Panc1 (cell line): ENCODE results near the gene SUPT3H. TPM values are rescaled to one million over a fixed set of nuclear protein-coding genes. Genes with fewer than 3 reads are reported as not detected.

Source experiments
- ATAC-seq: fragments of 200-7000 bp; cut with Tn5 transposase; 2 replicates; pipeline ENCODE4 v1.9.1; 2020; ENCODE audit warnings: mild to moderate bottlenecking, moderate library complexity
- BruUV-seq: library from RNA; stranded (reverse); fragments of 400-500 nt; replicated peaks from 2 replicates; lab custom pipeline; 2021; lab: Mats Ljungman, UMichigan
- CTCF ChIA-PET: fragments of 300-600 bp; sonication (Branson Sonifier 250); formaldehyde crosslinking; loops from one replicate; lab custom pipeline; 2022; ENCODE audit warnings: antibody characterized with exemption; lab: Charles Lee
- POLR2A ChIA-PET: fragments of 300-600 bp; sonication (Branson Sonifier 250); formaldehyde crosslinking; loops from one replicate; lab custom pipeline; 2022; ENCODE audit warnings: antibody characterized with exemption; lab: Charles Lee
- DNase-seq: peaks from one replicate; pipeline ENCODE4 v3.0.0-alpha.2; 2010; ENCODE audit warnings: low read depth, low spot score
- H3K27ac ChIP-seq: 2 replicates; pipeline ENCODE4 v1.5.1; 2011; ENCODE audit warnings: mild to moderate bottlenecking, low read length, inconsistent platforms
- H3K27me3 ChIP-seq: fragments of 200-500 bp; sonication (Bioruptor generic); 2 replicates; pipeline ENCODE4 v1.6.0; 2014; ENCODE audit warnings: low read length, inconsistent platforms; ENCODE audit not compliant: control insufficient read depth, insufficient read depth
- H3K36me3 ChIP-seq: fragments of 200-500 bp; sonication (Bioruptor generic); 2 replicates; pipeline ENCODE4 v1.5.1; 2014; ENCODE audit warnings: inconsistent platforms, mild to moderate bottlenecking, low read length, moderate library complexity; ENCODE audit not compliant: control insufficient read depth, insufficient read depth
- H3K4me1 ChIP-seq: 2 replicates; pipeline ENCODE4 v1.5.1; 2011; ENCODE audit warnings: inconsistent platforms, mild to moderate bottlenecking, low read length, moderate library complexity; ENCODE audit not compliant: control insufficient read depth, insufficient read depth
- H3K4me3 ChIP-seq, 2 experiments: 2 replicates each; pipeline ENCODE4 v1.5.1; 2011 to 2012; ENCODE audit warnings: low read depth in 2 of 2, low read length in 2 of 2, mild to moderate bottlenecking in 2 of 2, inconsistent platforms in 1 of 2, moderate library complexity in 1 of 2
- H3K9me3 ChIP-seq: fragments of 200-500 bp; sonication (Bioruptor generic); 2 replicates; pipeline ENCODE4 v1.5.1; 2014; ENCODE audit warnings: low read depth, mild to moderate bottlenecking, inconsistent platforms, low read length, moderate library complexity; ENCODE audit not compliant: control insufficient read depth, insufficient read depth
- CTCF ChIP-seq: fragments of 450-650 bp; IDR thresholded peaks from 2 replicates; pipeline ENCODE4 v1.5.1; 2017; ENCODE audit warnings: mild to moderate bottlenecking
- POLR2AphosphoS5 ChIP-seq: IDR thresholded peaks from 2 replicates; pipeline ENCODE4 v1.6.1; 2012; ENCODE audit warnings: mild to moderate bottlenecking, low read depth, low read length, moderate library complexity
- REST ChIP-seq, 2 experiments: IDR thresholded peaks; 2 replicates each; pipeline ENCODE4 v1.6.1; 2011 to 2012; ENCODE audit warnings: low read depth in 2 of 2, control low read depth in 1 of 2, low read length in 1 of 2, mild to moderate bottlenecking in 1 of 2, moderate library complexity in 1 of 2; ENCODE audit not compliant: insufficient read depth in 1 of 2
- SIN3A ChIP-seq: IDR thresholded peaks from 2 replicates; pipeline ENCODE4 v1.6.1; 2012; ENCODE audit warnings: low read depth, mild to moderate bottlenecking, low read length, moderate library complexity, borderline replicate concordance; ENCODE audit not compliant: insufficient read depth
- TCF7L2 ChIP-seq: IDR thresholded peaks from 2 replicates; pipeline ENCODE4 v1.6.1; 2011; ENCODE audit warnings: mild to moderate bottlenecking, low read depth, low read length, inconsistent platforms
- in situ Hi-C: cut with HindIII; loops from 2 replicates; pipeline ENCODE4 v1.10.0; 2016; ENCODE audit warnings: low sequenced_read_pairs, low pct_unique_long_range_greater_than_20kb
- intact Hi-C: fragments of 100-400 bp; cut with micrococcal nuclease; formaldehyde crosslinking; loops from one replicate; pipeline ENCODE4 v1.10.0; 2022; ENCODE audit not compliant: unreplicated experiment
- total RNA-seq: library from RNA; stranded (reverse); gene quantifications from one replicate; pipeline ENCODE4 v1.2.1, GENCODE V29; 2021; ENCODE audit not compliant: unreplicated experiment

The SUPT3H gene
- total RNA-seq, 1 experiment from 2014 or later = 11.0 TPM

GRCh38 chr6:44829836-44830235 is 547.9 kb downstream of the SUPT3H start:
- POLR2A ChIA-PET = no interaction called here
- ATAC-seq = no peak
- Histone ChIP-seq H3K4me1 (peaks cover 8% of the 10 kb centered on the region), H3K27ac (no peak overlapping the region), H3K27me3 (no peaks in the 10 kb centered on the region), H3K9me3 (no peaks in the 10 kb centered on the region), H3K36me3 (no peaks in the 10 kb centered on the region), H3K4me3 (no peak overlapping the region)
- in situ Hi-C loops = no loop called here
- TF ChIP-seq TCF7L2 (no peak), REST (IDR thresholded peaks at IDR 0.05; ENCODE audit: insufficient read depth in 1 of 2, low read depth in 2 of 2, low read length in 1 of 2) (no peak), POLR2AphosphoS5 (no peak)
- CTCF ChIA-PET = no interaction called here
- DNase-seq = no peak
- no TSS peak for BruUV-seq
- intact Hi-C loops = no loop called here

- BruUV-seq = no TSS peak
- no peak for ATAC-seq
- Histone ChIP-seq H3K4me3 (no peak overlapping the region), H3K36me3 (no peaks in the 10 kb centered on the region), H3K27me3 (no peaks in the 10 kb centered on the region), H3K27ac (no peak overlapping the region; the same call in 1 of the 2 replicates), H3K4me1 (peaks cover 8% of the 10 kb centered on the region), H3K9me3 (no peaks in the 10 kb centered on the region)
- no peak for DNase-seq
- CTCF ChIA-PET = interaction anchor here (0.6 kb wide), 1 partner anchor 334 kb away, joined by 3 read pairs; no protein-coding TSS in a partner anchor
- no peak for TF ChIP-seq CTCF
- TF ChIP-seq POLR2AphosphoS5 = no peak
- no peak for TF ChIP-seq REST (IDR thresholded peaks at IDR 0.05; ENCODE audit: insufficient read depth in 1 of 2, low read depth in 2 of 2, low read length in 1 of 2)
- TF ChIP-seq SIN3A = no peak
- no peak for TF ChIP-seq TCF7L2
- in situ Hi-C loops = no loop called here
- intact Hi-C loops = no loop called here
- POLR2A ChIA-PET = no interaction called here
Observed at GRCh38 chr6:44828780-44829179, 549.0 kb downstream of the SUPT3H start.
